ENCODE data around the gene CHDH. TPM values are rescaled to one million over a fixed set of nuclear protein-coding genes. Genes with fewer than 3 reads are reported as not detected.

The CHDH gene
- total RNA-seq, 1 experiment from 2014 or later: 28.5 TPM

- DNase-seq: no peak
- no TSS peak for BruUV-seq (replicated peaks)
- Mint-ChIP-seq H3K27me3 (ENCODE audit: unreplicated experiment) (no peaks in the 10 kb centered on the region), H3K9me3 (ENCODE audit: low read depth, unreplicated experiment) (no peaks in the 10 kb centered on the region), H3K36me3 (ENCODE audit: insufficient read depth, unreplicated experiment) (peaks cover 37% of the 10 kb centered on the region), H3K4me1 (ENCODE audit: low read depth, unreplicated experiment) (no peaks in the 10 kb centered on the region), H3K27ac (ENCODE audit: unreplicated experiment) (no peak overlapping the region), H3K4me3 (ENCODE audit: low read depth, unreplicated experiment) (no peak overlapping the region)
- no peak for TF ChIP-seq CTCF (IDR thresholded peaks at IDR 0.05; ENCODE audit: unreplicated experiment)
- intact Hi-C loops (cut with micrococcal nuclease; ENCODE audit: unreplicated experiment): no loop called here
- CTCF ChIA-PET: no interaction called here
Observed at GRCh38 chr3:53813876-53814275, 32.3 kb downstream of the CHDH start.

DNA sequence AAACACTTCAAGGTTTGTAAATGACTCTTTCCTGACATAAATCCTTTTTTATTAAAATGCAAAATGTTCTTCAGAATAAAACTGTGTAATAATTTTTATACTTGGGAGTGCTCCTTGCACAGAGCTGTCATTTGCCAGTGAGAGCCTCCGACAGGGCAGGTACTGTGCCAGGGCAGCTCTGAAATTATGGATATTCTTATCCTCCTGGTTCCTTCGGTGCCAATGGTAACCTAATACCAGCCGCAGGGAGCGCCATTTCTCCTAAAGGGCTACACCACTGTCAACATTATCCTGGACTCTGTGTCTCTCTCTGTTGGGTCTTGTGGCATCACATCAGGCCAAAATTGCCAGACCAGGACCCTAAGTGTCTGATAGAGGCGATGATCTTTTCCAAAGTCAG lies 33.0 kb downstream of the CHDH start:
- Mint-ChIP-seq H3K27me3 (ENCODE audit: unreplicated experiment) (no peaks in the 10 kb centered on the region), H3K27ac (ENCODE audit: unreplicated experiment) (no peak overlapping the region), H3K4me1 (ENCODE audit: low read depth, unreplicated experiment) (no peaks in the 10 kb centered on the region), H3K4me3 (ENCODE audit: low read depth, unreplicated experiment) (no peak overlapping the region), H3K36me3 (ENCODE audit: insufficient read depth, unreplicated experiment) (peaks cover 37% of the 10 kb centered on the region), H3K9me3 (ENCODE audit: low read depth, unreplicated experiment) (no peaks in the 10 kb centered on the region)
- no TSS peak for BruUV-seq (replicated peaks)
- TF ChIP-seq CTCF (IDR thresholded peaks at IDR 0.05; ENCODE audit: unreplicated experiment): no peak
- CTCF ChIA-PET: no interaction called here
- no peak for DNase-seq
- intact Hi-C loops (cut with micrococcal nuclease; ENCODE audit: unreplicated experiment): no loop called here

DNA sequence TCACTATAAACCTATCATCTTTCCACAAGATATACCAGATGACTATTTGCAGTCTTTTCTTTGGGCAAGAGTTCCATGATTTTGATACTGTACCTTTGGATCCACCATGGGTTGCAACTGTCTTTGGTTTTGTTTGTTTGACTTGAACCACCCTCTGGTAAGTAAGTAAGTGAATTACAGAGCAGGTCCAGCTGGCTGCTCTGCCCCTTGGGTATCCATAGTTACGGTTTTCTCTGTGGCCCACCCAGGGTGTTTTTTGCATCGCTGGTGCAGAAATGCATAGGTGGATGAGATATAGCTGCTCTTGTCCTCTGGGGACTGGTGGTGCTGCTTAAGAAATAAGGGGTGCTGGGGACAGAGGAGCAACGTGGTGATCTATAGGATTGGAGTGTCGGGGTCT lies 33.8 kb downstream of the CHDH start:
- Mint-ChIP-seq H3K4me1 (ENCODE audit: low read depth, unreplicated experiment) (no peaks in the 10 kb centered on the region), H3K9me3 (ENCODE audit: low read depth, unreplicated experiment) (no peaks in the 10 kb centered on the region), H3K4me3 (ENCODE audit: low read depth, unreplicated experiment) (no peak overlapping the region), H3K27ac (ENCODE audit: unreplicated experiment) (no peak overlapping the region), H3K36me3 (ENCODE audit: insufficient read depth, unreplicated experiment) (peaks cover 29% of the 10 kb centered on the region), H3K27me3 (ENCODE audit: unreplicated experiment) (no peaks in the 10 kb centered on the region)
- TF ChIP-seq CTCF (IDR thresholded peaks at IDR 0.05; ENCODE audit: unreplicated experiment): no peak
- BruUV-seq (replicated peaks): no TSS peak
- intact Hi-C loops (cut with micrococcal nuclease; ENCODE audit: unreplicated experiment): no loop called here
- no peak for DNase-seq
- CTCF ChIA-PET: no interaction called here

DNA sequence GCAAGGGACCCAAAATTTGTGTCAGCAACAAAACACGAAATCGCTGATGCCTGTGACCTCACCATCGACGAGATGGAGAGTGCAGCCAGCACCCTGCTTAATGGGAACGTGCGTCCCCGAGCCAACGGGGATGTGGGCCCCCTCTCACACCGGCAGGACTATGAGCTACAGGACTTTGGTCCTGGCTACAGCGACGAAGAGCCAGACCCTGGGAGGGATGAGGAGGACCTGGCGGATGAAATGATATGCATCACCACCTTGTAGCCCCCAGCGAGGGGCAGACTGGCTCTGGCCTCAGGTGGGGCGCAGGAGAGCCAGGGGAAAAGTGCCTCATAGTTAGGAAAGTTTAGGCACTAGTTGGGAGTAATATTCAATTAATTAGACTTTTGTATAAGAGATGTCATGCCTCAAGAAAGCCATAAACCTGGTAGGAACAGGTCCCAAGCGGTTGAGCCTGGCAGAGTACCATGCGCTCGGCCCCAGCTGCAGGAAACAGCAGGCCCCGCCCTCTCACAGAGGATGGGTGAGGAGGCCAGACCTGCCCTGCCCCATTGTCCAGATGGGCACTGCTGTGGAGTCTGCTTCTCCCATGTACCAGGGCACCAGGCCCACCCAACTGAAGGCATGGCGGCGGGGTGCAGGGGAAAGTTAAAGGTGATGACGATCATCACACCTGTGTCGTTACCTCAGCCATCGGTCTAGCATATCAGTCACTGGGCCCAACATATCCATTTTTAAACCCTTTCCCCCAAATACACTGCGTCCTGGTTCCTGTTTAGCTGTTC lies 34.9 kb downstream of the CHDH start:
- BruUV-seq (replicated peaks): no TSS peak
- no peaks in the 10 kb centered on the region for H3K9me3 Mint-ChIP-seq (ENCODE audit: low read depth, unreplicated experiment)
- H3K4me3 Mint-ChIP-seq (ENCODE audit: low read depth, unreplicated experiment): no peak overlapping the region
- peaks cover 7% of the 10 kb centered on the region for H3K4me1 Mint-ChIP-seq (ENCODE audit: low read depth, unreplicated experiment)
- no peaks in the 10 kb centered on the region for H3K27me3 Mint-ChIP-seq (ENCODE audit: unreplicated experiment)
- intact Hi-C loops (cut with micrococcal nuclease; ENCODE audit: unreplicated experiment): no loop called here
- CTCF ChIA-PET: no interaction called here
- H3K36me3 Mint-ChIP-seq (ENCODE audit: insufficient read depth, unreplicated experiment): peaks cover 27% of the 10 kb centered on the region
- no peak for DNase-seq
- no peak for TF ChIP-seq CTCF (IDR thresholded peaks at IDR 0.05; ENCODE audit: unreplicated experiment)
- no peak overlapping the region for H3K27ac Mint-ChIP-seq (ENCODE audit: unreplicated experiment)

Data from Calu3 (cell line).